Rectal smooth muscle tissue (tissue), 1 donor: Measurements from ENCODE around the gene TMEM151B.

ENCODE experiments used
- H3K27ac ChIP-seq: one replicate; pipeline ENCODE4 v1.7.0; 2013; ENCODE audit warnings: low read depth, low read length, inconsistent platforms
- H3K27me3 ChIP-seq: one replicate; pipeline ENCODE4 v1.7.0; 2013; ENCODE audit warnings: low read length; ENCODE audit not compliant: control insufficient read depth, insufficient read depth
- H3K36me3 ChIP-seq: one replicate; pipeline ENCODE4 v1.7.0; 2013; ENCODE audit warnings: low read length; ENCODE audit not compliant: control insufficient read depth, insufficient read depth
- H3K4me1 ChIP-seq: one replicate; pipeline ENCODE4 v1.7.0; 2013; ENCODE audit warnings: low read length; ENCODE audit not compliant: control insufficient read depth, insufficient read depth
- H3K4me3 ChIP-seq: one replicate; pipeline ENCODE4 v1.7.0; 2013; ENCODE audit warnings: low read length
- H3K9ac ChIP-seq: one replicate; pipeline ENCODE4 v1.7.0; 2013; ENCODE audit warnings: low read length

TMEM151B gene

DNA sequence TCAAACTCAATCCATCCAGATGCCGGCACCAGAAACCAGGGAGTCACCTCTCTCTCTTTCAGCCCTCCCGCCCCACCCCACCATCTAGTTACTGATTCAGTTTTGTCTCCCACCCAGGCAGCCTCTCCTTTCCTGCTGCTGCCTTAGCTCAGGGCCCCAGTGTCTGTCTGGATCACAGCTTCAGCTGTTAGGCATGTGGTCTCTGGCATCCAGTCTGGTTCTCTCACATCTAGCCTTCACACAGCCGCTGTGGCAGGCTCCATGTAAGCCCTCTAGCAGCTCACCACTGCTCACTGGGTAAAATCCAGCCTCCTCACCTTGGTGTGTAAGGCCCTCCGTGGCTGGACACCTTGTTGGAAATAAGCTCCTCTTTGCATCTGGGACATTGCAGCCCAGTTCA is 21.6 kb downstream of the TMEM151B start:
- Histone ChIP-seq H3K27ac (no peak overlapping the region), H3K27me3 (peaks cover 40% of the 10 kb centered on the region), H3K9ac (no peak overlapping the region), H3K36me3 (no peaks in the 10 kb centered on the region), H3K4me1 (no peaks in the 10 kb centered on the region), H3K4me3 (no peak overlapping the region)

DNA sequence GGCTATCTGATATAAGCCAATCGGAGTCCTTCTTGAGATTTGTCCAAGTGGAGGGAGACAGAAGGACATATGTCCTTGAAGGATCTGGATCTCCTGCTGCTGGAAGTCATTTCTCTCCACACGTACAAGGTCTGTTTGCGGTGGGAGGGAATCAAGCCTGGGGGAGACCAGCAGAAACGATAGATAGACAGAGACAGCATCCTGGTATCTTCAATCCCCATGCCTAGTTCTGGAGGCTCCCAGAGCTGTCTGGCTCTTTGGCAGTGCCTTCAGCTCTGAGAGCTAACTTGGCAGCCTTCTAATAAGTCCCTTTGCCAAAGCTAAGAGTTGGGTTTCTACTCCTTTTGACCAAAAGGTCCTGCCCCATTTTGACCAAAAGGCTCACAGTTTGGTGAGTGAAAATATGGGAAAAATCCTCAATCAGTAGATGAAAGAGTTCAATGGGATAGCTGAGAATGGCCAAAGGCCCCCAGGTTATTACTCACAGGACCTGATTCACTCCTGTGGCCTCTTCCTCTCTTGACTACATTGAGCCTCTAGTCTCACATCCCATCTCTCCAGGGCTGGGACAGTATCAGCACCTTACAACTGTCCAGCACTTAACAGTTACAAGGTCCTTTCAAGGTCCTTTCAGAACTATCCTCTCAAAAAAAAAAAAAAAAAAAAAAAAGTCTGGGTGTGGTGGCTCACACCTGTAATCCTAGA is 22.6 kb downstream of the TMEM151B start:
- Histone ChIP-seq H3K9ac (no peak overlapping the region), H3K27me3 (peaks cover 41% of the 10 kb centered on the region), H3K36me3 (no peaks in the 10 kb centered on the region), H3K4me3 (no peak overlapping the region), H3K4me1 (no peaks in the 10 kb centered on the region), H3K27ac (no peak overlapping the region)

DNA sequence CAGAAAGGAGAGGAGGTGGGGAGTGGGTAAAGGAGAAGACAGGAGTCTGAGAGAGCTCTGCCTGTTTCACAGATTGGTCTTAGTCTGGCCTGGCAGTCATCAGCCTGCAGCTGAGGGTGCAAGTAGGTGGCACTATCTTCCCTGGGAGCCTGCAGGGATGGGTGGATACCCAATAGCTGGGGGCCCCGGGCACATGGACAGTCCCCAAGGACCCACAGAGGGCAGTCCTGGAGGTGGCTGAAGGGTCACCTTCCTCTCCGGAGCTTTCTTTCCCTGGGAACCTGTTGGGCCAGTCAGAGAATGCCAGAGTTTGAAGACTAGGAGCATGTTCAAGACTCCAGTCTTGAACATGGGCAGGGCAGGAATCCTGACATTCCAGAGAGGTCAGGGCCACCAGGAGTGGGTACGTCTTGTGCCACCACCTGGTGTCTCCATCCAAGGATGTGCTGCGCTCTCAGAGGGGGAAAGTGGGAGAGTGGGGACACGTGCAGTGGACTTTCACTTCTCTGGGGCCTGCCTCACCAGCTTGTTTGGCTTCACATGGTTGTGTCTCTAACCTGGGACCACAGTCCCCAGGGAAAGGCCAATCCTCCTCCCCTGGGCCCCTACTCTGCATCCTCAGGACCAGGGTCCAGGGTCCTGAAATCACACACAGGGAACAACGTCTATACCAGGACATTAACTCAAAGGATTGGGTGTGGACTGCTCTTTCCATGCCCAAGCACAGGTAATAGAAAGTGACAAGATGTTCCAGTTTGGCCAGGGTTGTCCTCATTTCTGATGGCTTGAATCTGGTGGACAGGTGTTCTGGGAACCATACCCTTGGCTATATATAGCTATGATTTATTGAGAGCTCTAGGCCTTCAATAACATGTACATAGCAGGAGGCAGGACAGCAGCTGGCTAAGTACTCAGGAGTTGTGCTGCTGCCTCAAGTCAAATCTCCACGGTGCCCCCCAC is 24.9 kb downstream of the TMEM151B start:
- Histone ChIP-seq H3K27me3 (peaks cover 35% of the 10 kb centered on the region), H3K4me1 (no peaks in the 10 kb centered on the region), H3K36me3 (no peaks in the 10 kb centered on the region), H3K9ac (no peak overlapping the region), H3K27ac (no peak overlapping the region), H3K4me3 (no peak overlapping the region)

DNA sequence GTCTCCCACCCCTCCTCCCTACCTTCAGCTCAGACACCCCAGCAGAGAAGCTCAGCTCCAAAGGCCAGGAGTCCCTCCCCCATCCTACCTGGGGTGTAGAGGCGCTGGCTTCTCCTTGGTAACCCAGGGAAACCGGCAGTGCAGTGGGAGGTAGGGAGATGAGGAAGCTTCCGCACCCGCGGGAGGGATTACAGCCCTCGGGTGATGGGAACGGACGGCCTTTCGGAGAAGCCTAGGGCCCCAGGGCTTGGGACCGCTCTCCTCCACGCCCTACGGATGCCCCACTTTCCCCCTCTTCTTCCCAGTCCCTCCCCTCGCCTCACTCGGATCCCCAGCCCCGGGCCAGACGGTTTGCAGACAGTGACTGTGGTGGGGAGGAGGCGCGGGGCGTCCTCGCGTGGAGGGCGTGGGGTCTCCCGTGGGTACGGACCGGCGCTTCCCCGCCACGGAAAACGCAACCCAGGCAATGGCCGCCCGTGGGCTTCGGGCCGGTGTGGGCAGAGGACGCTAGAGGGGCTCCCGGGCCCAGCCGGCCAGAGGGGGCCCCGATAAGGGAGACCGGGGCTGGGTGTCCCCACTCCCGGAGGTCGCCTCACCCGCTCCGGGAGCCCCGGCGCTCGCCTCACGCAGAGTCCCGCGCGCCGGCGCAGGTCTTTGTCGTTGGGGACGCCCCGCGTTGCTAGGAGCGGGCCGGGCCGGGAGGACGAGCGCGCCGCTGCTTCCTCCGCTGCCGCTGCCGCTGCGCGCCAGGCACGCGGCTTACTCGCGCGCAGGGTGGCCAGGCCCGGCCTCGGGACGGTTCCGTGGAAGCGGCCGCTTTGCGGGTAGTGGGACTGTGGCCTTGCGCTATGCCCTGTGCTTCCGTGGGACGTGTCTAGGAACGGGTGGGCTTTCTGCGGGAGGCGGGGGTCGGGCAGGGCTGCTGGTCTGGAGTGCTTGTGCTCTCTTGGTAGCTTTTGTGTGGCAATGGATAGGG is 27.1 kb downstream of the TMEM151B start:
- H3K27me3 ChIP-seq, result peaks cover 23% of the 10 kb centered on the region
- peak overlapping the region; percentile 52 for H3K4me3 ChIP-seq
- H3K27ac ChIP-seq, result no peak overlapping the region
- H3K9ac ChIP-seq, result no peak overlapping the region
- peaks cover 9% of the 10 kb centered on the region for H3K36me3 ChIP-seq
- H3K4me1 ChIP-seq, result no peaks in the 10 kb centered on the region

DNA sequence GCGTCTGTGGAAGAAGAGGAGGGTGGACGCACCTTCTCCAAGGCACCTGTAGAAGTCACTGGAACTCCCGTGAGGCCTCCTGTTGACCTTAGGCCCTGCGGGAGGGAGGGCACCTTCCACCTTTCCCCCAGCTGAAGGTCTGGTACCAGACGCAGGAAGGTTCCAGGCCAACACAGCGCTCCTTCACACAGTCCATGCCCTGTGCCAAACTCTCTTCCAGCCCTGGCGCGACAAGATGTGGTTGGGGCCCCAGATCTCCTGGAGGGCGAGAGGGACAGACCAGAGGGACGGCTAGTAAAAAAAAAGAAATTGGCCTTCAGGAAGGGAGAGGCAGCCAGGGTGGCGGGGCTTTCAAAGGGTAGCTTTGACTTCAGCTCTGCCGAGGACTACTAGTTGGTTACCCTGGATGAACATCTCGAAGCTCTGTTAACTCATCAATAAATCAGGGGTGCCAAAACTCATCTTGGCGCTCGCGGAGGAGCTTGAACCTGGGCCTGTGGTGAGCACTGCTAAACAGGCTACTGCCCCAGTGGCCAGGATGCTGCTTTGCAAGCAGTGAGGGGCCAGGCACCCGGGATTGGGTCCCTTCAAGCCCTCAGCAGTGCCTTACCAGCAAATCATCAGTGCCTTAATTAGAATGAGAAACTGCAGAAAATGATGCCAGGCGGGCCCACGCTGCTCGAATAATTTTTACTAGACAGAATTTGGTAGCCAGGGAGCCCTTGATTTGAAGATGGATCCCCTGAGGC is 28.0 kb downstream of the TMEM151B start:
- no peaks in the 10 kb centered on the region for H3K4me1 ChIP-seq
- H3K4me3 ChIP-seq, result peak overlapping the region; percentile 52
- H3K9ac ChIP-seq, result no peak overlapping the region
- peaks cover 23% of the 10 kb centered on the region for H3K27me3 ChIP-seq
- H3K27ac ChIP-seq, result no peak overlapping the region
- H3K36me3 ChIP-seq, result peaks cover 18% of the 10 kb centered on the region

DNA sequence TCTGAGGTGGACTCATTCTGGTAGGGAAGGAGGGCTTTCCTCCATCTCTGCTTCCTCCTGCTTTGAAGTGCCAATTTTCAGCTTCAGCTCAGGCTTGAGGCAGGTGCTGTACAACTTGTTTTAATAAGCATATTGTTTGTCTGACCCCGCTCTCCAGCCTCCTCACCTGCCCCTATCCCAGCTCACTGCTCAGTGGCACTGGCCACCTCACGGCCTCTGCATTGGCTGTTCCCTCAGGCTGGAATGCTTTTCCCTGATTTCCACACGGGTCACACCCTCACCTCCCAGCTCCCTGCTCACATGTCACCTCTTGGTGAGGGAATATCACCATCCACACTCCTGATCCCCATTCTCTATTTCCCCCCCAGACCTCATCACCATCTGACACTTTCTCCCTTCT is 28.6 kb downstream of the TMEM151B start:
- Histone ChIP-seq H3K9ac (no peak overlapping the region), H3K27ac (no peak overlapping the region), H3K36me3 (peaks cover 18% of the 10 kb centered on the region), H3K4me3 (no peak overlapping the region), H3K4me1 (no peaks in the 10 kb centered on the region), H3K27me3 (peaks cover 23% of the 10 kb centered on the region)

DNA sequence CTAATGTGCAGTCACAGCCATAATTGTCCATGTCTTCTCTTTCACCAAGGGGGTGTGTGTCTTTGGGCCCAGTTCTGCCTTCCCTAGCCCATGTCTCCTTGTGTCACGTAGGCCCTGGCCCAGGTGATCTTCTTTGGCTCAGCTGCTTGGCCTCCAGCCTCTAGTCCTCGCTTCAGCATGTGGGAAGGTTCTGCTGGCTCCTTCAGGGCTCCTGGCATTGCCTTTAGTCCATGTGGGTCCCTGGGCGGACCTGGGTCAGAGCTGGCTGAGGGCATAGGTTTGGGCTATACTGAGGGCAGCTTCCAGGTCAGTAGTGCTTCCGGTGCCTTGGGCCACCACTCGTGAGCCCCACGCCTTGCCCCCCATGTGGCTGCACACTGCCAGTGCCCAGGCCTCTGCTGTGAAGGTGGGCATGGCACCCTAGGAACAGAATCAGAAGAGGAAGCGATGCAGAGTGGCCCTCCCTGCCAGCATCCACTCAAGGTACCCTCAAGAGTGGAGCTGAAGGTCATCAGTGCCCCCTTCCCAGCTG is 30.1 kb downstream of the TMEM151B start:
- Histone ChIP-seq H3K27ac (no peak overlapping the region), H3K36me3 (peaks cover 29% of the 10 kb centered on the region), H3K27me3 (peaks cover 17% of the 10 kb centered on the region), H3K9ac (no peak overlapping the region), H3K4me3 (no peak overlapping the region), H3K4me1 (no peaks in the 10 kb centered on the region)

DNA sequence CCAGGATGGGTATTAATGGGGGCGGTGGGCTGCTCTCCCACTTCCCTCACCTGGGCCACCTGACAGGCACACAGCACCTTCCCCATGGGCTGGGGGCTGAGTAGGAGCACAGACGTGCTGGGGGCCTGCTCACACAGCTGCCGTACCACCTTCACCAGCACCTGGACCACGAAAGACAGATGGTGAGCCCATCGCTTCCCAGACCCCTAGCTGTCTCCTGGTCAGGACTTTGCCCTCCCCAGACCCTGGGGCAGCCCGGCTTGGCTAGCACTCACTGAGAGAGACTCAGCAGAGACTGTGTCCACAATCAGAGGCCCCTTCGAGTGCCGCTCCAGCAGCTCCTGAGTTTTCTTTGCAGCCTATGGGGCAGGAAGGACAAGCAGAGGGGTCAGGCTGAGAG is 30.9 kb downstream of the TMEM151B start:
- peaks cover 36% of the 10 kb centered on the region for H3K36me3 ChIP-seq
- no peak overlapping the region for H3K27ac ChIP-seq

DNA sequence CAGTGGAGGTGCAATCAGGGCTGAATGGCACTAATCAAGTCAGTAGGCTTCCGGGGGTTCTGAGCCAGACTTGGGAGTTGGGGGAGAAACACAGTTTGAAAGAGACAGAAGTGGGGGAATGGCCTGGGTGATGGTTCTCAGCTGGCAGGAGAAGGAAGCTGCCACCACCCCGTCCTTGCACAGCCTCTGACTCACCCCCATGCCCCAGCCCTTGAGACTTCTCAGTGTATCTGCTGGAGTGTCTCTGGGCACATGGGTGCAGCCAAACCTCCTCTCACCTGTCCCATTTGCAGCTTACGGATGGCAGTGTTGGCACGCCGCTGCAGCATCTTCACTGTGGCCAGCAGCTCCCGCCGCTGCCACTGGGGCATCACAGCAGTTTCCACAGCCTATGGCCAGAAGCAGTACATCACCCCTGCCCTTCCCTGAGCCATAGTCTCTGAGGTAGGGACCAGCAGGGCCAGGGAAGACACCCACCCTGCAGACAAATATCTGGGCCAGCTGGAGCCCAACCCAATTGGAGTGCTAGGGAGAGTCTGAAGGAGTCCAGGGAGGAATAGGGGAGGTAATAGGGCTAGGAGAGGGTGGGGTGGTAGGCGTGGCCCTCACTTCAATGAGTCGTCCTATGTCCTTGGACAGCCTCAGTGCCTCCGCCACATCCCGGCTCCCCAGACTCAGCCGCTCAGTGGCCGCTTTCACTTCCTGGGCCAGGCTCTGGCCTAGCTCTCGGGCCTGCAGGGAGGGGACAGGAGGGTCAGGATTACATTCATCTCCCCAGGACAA is 31.7 kb downstream of the TMEM151B start:
- H3K36me3 ChIP-seq, result peaks cover 40% of the 10 kb centered on the region
- H3K27me3 ChIP-seq, result peaks cover 4% of the 10 kb centered on the region
- no peak overlapping the region for H3K9ac ChIP-seq
- H3K4me3 ChIP-seq, result no peak overlapping the region
- H3K27ac ChIP-seq, result no peak overlapping the region
- H3K4me1 ChIP-seq, result no peaks in the 10 kb centered on the region

More for the DNA sequence above, 30.9 kb downstream of the TMEM151B start:
- H3K27me3 ChIP-seq, result peaks cover 12% of the 10 kb centered on the region
- no peak overlapping the region for H3K9ac ChIP-seq
- no peaks in the 10 kb centered on the region for H3K4me1 ChIP-seq
- H3K4me3 ChIP-seq, result no peak overlapping the region

DNA sequence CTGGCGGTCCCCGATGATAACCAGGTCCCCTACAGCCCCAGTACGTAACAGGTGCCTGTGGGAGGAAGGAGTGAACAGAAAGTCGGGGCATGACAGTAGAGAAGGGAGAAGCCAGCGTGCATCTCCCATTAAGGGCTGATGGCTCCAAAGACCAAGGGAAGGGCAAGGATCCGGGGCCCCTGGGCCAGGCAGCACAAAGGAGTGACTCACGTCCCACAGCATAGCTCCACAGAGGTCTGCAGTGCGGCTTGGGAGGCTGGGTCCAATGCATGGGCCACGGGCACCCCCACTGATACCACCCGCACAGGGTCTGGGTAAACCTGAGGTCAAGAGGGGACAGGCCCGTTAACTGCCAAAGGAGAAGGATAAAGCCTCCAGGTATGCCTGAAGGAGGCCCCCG is 32.6 kb downstream of the TMEM151B start:
- peaks cover 46% of the 10 kb centered on the region for H3K36me3 ChIP-seq
- no peak overlapping the region for H3K9ac ChIP-seq
- H3K27ac ChIP-seq, result no peak overlapping the region
- H3K27me3 ChIP-seq, result no peaks in the 10 kb centered on the region
- H3K4me1 ChIP-seq, result no peaks in the 10 kb centered on the region
- no peak overlapping the region for H3K4me3 ChIP-seq

DNA sequence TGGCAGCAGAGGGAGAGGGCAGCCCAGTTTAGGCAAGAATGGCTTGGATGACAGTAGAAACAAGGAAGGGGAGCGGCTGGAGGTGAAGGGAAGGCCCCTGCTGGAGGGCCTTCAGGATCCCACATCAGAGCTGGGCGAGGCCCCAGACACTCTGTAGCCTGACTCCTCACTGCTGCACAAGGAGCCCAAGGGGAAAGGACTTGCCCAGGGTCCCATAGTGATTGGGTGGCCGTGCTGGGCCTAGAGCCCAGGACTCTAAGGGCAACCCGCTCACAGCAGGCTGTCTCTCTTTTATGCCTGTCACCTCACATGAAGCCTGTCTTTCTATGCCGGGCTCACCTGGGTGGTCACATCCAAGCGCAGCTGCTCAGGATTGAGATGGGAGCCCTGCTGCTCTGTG is 33.6 kb downstream of the TMEM151B start:
- Histone ChIP-seq H3K27ac (no peak overlapping the region), H3K9ac (no peak overlapping the region), H3K4me3 (no peak overlapping the region), H3K36me3 (peaks cover 48% of the 10 kb centered on the region), H3K27me3 (no peaks in the 10 kb centered on the region), H3K4me1 (no peaks in the 10 kb centered on the region)
